ENCODE measurements around the gene EIF5AL1.

DNA sequence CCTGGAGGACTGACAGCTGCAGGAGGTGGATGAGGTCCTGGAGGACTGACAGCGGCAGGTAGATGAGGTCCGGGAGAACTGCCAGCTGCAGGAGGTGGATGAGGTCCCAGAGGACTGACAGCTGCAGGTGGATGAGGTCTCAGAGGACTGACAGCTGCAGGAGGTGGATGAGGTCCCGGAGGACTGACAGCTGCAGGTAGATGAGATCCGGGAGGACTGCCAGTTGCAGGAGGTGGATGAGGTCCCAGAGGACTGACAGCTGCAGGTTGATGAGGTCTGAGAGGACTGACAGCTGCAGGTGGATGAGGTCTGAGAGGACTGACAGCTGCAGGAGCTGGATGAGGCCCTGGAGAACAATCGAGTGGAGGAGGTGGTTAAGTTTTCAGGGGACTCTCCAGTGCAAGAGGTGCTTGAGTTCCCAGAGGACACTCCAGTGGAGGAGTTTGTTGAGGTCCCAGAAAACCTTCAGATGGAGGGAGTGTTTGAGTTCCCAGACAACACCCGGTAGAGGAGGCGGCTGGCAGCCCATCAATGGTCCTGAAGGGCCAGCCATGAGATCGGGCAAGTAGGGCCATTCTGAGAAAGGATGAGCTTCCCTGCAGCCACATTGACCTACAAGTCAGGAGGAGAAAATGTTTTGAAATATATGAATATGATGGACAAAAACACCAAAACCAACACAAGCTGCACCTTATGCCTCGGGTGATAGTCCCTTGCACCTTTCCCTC is 4.7 kb upstream of the EIF5AL1 start:
- TF ChIP-seq, protein P1, sequence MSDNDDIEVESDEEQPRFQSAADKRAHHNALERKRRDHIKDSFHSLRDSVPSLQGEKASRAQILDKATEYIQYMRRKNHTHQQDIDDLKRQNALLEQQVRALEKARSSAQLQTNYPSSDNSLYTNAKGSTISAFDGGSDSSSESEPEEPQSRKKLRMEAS (IDR thresholded peaks at IDR 0.05; ENCODE audit: low read depth, low read length), result no peak
- no peak for TF ChIP-seq POLR2A (IDR thresholded peaks at IDR 0.05; ENCODE audit: extremely low read depth, insufficient read length)
- TF ChIP-seq, protein P2, sequence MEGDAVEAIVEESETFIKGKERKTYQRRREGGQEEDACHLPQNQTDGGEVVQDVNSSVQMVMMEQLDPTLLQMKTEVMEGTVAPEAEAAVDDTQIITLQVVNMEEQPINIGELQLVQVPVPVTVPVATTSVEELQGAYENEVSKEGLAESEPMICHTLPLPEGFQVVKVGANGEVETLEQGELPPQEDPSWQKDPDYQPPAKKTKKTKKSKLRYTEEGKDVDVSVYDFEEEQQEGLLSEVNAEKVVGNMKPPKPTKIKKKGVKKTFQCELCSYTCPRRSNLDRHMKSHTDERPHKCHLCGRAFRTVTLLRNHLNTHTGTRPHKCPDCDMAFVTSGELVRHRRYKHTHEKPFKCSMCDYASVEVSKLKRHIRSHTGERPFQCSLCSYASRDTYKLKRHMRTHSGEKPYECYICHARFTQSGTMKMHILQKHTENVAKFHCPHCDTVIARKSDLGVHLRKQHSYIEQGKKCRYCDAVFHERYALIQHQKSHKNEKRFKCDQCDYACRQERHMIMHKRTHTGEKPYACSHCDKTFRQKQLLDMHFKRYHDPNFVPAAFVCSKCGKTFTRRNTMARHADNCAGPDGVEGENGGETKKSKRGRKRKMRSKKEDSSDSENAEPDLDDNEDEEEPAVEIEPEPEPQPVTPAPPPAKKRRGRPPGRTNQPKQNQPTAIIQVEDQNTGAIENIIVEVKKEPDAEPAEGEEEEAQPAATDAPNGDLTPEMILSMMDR (IDR thresholded peaks at IDR 0.05; ENCODE audit: low read depth, low read length), result no peak
